Peyer's patch (tissue), 4 donors: Measurements from ENCODE around the gene CYP8B1.

ENCODE experiments used
- CTCF ChIP-seq, 6 experiments: fragments of 450-650 bp in 4 of 6; fragments of 200-600 bp in 2 of 6; sonication (generic) in 1 of 6; IDR thresholded peaks; one replicate each; pipeline ENCODE4 v1.5.1; 2017 to 2019; ENCODE audit warnings: antibody characterized with exemption in 6 of 6, mild to moderate bottlenecking in 3 of 6, moderate library complexity in 1 of 6
- POLR2A ChIP-seq, 2 donors: fragments of 450-650 bp; IDR thresholded peaks; one replicate each; pipeline ENCODE4 v1.5.1; 2017; ENCODE audit warnings: antibody characterized with exemption in 2 of 2, mild to moderate bottlenecking in 2 of 2, moderate library complexity in 2 of 2

- no peak for TF ChIP-seq CTCF (IDR thresholded peaks at IDR 0.05)
- TF ChIP-seq POLR2A (IDR thresholded peaks at IDR 0.05): no peak
These were observed 22.6 kb downstream of the CYP8B1 start for GRCh38 chr3:42853056-42853455.
